ENCODE results near the gene TMEM238L.

The TMEM238L gene

GRCh38 chr17:10803350-10803749, 549 bp downstream of the TMEM238L start:
- DNase-seq: no peak

- no peak for DNase-seq
Observed at GRCh38 chr17:10802496-10803284, 1.2 kb downstream of the TMEM238L start.

- DNase-seq: no peak
Observed at GRCh38 chr17:10799407-10799806, 4.5 kb downstream of the TMEM238L start.

GRCh38 chr17:10798910-10799309, 5.0 kb downstream of the TMEM238L start:
- DNase-seq: no peak

GRCh38 chr17:10798332-10798749, 5.6 kb downstream of the TMEM238L start:
- no peak for DNase-seq

- no peak for DNase-seq
Observed at GRCh38 chr17:10797476-10798328, 6.2 kb downstream of the TMEM238L start.

- DNase-seq: no peak
Observed at GRCh38 chr17:10793816-10794215, 10.1 kb downstream of the TMEM238L start.

GRCh38 chr17:10793256-10793655, 10.6 kb downstream of the TMEM238L start:
- DNase-seq: no peak

GRCh38 chr17:10792151-10792550, 11.7 kb downstream of the TMEM238L start:
- no peak for DNase-seq

GRCh38 chr17:10790491-10791401, 13.2 kb downstream of the TMEM238L start:
- DNase-seq: no peak

- no peak for DNase-seq
Observed at GRCh38 chr17:10789694-10790271, 14.1 kb downstream of the TMEM238L start.

GRCh38 chr17:10787306-10788045, 16.4 kb downstream of the TMEM238L start:
- DNase-seq: no peak

- DNase-seq: no peak
Observed at GRCh38 chr17:10785295-10785694, 18.6 kb downstream of the TMEM238L start.

- no peak for DNase-seq
Observed at GRCh38 chr17:10779609-10780008, 24.3 kb downstream of the TMEM238L start.

- no peak for DNase-seq
Observed at GRCh38 chr17:10777890-10778289, 26.0 kb downstream of the TMEM238L start.

GRCh38 chr17:10777131-10777807, 26.6 kb downstream of the TMEM238L start:
- DNase-seq: no peak

- DNase-seq: no peak
Observed at GRCh38 chr17:10776381-10776780, 27.5 kb downstream of the TMEM238L start.

- no peak for DNase-seq
Observed at GRCh38 chr17:10775740-10776356, 28.1 kb downstream of the TMEM238L start.

GRCh38 chr17:10775058-10775457, 28.8 kb downstream of the TMEM238L start:
- no peak for DNase-seq

- no peak for DNase-seq
Observed at GRCh38 chr17:10773391-10773790, 30.5 kb downstream of the TMEM238L start.

Measured in GOT3 (cell line).